Ureter (tissue), 1 donor: ENCODE measurements around the gene TAF1C. TPM values are rescaled to one million over a fixed set of nuclear protein-coding genes. Genes with fewer than 3 reads are reported as not detected.

Experiments
- DNase-seq: peaks from one replicate; pipeline ENCODE4 v3.0.0-alpha.2; 2020; ENCODE audit warnings: low spot score
- total RNA-seq: library from RNA; stranded (reverse); gene quantifications from one replicate; pipeline ENCODE4 v1.2.4, GENCODE V29; 2023
- donor health status: DM: yes; HTN: yes; CAD: no.

The TAF1C gene
- total RNA-seq, 1 donor from 2014 or later = 66.4 TPM

DNA sequence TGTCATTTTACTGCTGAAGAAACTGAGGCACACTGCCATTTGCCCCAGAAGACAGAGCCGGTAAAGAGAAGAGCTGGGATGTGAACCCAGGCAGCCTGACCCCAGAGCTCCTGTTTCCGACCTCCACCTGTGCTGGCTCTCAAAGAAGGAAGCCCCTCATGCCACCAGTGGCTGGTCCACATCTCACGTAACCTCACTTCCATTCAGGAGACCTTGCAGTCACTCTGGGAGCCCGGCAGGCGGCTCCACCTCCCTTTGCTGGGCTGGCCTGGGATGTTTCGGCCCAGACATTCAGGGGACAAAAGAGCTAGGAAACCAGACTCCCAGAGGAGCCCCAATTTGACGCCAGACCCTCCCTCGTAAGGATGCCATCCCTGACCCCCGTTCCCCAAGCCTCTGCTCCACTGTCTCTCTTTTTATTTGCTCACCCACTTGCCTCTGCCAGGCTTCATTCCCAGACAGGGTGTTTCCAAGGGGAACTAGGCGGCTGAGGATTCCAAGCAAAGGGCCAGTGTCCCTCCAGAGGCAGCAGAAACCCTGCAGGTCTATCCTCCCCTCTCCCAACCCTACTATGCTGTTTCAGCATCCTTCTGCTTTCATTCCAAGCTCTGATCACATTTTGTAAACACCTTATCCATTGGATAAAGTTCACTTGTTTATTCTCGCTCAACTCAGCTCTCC lies 2.8 kb downstream of the TAF1C start:
- DNase-seq = no peak

DNA sequence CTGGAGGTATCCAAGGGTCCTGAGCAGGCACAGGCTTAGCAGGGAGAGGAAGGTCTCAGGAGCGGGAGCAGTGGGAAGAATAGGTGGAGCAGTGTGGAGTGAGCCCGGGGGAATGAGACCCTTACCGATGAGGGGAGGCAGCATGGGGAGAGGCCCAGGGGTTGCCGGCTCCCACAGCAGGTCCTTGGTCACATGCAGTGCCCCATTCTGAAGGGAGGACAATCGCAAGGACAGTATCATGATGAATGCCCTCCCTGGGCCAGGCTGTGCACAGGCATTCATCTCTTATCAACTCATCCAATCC lies 3.3 kb downstream of the TAF1C start:
- DNase-seq = no peak

DNA sequence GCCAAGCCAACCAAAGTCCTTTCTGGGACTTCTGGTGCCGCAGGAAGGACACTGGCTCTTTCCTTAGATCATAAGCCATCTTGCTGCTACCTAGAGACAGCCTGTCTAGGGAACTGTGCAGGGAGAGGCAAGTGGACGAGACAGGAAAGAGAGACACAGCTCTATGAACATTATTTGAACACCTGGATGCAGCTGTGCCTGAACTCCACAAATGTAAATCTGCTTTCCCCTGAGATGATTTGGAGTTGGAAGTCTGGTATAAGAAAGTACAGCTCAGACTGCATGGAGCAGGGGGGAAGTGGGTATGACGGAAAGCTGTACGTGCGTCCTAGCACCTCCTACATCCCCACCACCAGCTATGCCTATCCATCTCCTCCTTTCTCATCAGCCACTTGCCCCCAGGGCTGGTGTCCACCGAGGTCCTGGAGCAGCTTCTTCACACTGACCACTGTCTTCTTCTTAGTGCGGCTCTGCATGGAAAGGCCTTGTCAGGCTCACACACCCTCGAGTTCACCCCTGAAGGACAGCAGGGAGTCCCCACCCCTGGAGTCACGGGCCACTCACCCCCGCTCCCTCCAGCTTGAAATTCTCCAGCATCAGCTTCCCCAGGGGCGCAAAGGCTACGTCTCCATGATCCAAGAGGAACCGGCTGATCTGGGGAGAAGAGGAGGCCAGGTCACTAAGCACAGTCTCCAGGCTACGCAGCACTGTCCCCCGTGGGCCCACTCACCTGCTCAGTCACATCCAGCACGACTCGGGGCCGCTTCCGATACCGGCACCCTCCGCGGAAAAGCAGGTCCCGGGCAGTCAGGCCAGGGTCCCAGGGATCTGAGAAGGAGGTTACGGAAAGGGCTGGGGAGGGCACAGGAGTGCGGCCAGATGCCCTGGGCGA lies 3.9 kb downstream of the TAF1C start:
- DNase-seq = no peak

DNA sequence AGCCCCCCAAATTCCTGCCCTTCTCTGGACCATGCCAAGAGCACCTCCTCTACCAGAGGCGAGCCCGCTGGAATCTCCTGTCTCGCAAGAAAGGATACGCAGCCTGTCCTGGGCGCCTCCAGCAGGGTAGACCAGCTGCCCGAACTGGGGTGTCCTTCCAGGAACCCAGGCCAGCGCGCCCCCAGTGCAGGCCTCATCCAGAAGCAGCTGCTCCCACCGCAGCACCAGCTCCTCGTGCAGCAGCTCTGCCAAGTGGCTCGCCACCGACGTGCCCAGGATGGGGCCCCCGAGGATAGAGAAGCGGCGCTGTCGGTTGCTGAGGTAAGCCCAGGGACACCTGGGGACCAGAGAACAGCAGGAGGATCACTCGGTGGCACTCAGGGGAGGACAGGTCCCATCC lies 4.8 kb downstream of the TAF1C start:
- DNase-seq = no peak

DNA sequence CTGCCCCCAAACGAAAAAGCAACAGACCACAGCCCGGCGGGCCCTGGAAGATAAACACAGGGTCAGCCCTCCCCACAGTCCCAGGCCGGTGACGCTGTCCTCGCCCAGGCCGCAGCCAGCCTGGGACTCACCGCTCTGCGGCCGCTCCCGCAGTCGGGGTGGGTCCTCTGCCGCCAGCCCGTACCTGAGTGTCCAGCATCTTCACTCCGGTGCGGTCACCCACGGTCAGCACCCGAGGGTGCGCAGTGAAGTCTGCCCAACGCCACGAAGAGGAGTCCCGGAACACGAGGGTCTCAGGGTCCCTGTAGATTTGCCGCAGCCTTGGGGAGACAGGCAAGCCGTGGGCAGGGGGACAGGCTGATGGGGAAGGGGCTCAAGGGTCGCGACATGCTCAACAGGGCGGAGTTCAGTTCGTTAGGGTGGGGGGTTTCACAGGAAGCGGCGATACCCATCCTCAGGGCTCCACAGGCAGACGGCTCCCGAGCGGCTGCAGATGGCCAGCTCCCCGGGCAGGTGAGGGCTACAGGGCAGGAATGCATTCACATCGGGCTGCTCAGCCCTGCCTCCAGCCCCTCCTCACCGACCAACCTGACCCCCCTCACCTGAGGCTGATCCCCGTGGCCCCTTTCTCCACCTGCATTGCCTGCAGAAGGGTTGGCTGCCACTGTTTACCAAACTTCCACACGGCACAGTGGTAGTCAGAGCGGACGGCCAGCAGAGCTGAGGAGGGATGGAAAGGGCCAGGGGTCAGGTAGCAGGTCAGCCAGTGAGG lies 5.5 kb downstream of the TAF1C start:
- no peak for DNase-seq

DNA sequence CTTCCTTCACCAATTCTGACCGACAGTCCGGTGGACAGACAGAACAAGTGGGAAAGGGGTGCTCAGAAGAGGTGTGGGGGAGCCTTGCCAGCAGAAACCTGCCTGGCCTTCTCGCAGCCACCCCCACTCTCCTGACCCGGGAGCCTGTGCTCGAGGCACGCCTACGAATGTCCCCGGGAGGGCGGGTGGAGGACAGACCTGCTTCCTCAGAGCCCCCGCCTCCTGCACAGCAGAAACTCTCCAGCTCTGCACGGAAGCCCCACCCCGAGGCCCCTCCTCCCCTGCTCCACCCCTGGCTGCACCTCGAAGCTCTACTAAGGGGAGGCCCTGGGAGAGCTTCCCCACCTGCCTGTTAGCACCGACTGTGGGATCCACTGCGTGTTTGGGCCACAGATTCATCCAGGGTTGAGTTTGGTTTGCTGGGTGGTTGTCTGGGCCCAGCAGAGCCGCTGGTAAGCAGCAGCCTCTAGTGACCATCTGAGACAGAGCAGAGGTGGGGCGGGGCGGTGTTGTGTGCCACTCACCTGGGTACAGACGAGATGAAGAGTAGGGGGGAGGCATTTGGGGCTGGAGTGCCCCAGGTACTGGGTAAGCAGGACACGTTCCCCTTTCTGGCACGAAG lies 6.2 kb downstream of the TAF1C start:
- DNase-seq = no peak

DNA sequence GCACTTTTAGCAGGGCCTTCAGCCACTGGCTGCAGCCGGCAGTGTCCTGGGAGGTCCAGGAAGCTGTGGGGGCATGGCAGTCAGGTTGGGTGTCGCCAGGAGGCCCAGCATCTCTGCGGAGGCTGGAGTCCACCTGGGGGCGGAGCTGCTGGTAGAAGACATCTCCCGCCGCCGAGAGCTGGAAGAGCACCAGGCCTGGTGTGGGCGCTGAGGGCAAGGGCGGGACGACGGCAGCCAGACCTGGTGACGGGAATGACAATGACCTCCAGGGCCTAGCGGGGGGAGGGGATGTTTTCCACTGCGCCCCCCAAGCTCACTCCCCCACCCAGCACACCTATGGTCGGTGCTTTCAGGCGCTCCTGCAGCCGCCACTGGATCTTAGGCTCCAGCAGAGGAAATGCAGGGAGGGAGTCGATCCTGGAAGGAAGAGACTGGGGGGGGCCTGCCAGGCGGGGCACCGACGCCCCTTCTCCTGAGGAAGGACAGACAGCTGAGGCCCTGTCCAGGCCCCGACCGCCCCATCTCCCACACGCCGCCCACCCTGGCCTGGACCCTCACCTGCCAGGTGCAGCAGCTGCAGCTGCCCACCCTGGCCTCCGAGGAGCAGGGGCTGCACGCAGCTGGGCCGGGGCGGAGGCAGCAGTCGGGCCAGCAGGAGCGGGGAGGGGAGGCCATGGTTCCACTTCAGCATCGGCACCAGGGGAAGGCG lies 7.1 kb downstream of the TAF1C start:
- DNase-seq = no peak

- DNase-seq = no peak
Measured at GRCh38 chr16:84178892-84179611, 7.8 kb downstream of the TAF1C start.

DNA sequence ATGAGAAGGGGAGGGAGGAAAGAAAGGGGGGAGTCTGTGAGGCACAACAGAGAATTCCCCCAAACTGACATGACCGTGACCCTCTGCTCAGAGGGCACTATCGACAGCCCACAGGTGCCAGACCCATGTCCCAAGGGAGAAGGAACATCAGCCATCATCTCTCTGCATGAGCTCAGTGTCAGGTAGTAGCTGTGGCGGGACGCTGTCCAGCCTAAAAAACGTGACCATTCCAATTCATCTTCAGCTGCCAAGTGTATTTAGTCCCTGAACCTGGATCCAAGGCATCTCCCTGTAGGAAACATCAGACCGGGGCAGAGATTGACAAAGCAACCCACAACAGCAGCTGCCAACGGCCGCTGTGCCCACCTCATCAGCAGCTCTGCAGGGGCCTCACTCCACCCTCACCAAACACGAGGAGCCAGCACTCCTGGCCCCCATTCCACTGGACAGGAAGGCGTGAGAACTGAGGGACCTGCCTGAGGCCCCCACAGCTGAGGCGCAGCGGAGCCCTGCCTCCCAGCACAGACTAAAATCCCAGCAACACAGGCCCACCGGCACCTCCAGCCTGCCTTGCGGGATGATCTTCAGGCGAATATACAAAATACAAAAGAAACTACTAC lies 8.6 kb downstream of the TAF1C start:
- no peak for DNase-seq

DNA sequence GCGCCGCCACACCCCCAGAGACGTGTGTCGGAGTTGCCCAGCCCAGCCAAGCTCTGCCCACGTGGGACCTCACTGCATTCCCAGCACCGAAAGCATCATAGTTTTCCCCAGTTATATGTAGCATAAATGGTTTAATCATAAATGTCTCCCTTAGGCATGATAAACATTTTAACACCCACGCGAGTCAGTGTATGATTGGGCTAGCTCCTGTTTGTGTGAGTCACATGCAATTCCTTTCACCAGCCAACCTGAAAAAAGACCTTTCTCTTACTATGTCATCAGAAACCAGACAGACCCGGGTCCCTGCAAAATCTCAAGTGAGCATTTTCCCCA lies 9.2 kb downstream of the TAF1C start:
- no peak for DNase-seq

DNA sequence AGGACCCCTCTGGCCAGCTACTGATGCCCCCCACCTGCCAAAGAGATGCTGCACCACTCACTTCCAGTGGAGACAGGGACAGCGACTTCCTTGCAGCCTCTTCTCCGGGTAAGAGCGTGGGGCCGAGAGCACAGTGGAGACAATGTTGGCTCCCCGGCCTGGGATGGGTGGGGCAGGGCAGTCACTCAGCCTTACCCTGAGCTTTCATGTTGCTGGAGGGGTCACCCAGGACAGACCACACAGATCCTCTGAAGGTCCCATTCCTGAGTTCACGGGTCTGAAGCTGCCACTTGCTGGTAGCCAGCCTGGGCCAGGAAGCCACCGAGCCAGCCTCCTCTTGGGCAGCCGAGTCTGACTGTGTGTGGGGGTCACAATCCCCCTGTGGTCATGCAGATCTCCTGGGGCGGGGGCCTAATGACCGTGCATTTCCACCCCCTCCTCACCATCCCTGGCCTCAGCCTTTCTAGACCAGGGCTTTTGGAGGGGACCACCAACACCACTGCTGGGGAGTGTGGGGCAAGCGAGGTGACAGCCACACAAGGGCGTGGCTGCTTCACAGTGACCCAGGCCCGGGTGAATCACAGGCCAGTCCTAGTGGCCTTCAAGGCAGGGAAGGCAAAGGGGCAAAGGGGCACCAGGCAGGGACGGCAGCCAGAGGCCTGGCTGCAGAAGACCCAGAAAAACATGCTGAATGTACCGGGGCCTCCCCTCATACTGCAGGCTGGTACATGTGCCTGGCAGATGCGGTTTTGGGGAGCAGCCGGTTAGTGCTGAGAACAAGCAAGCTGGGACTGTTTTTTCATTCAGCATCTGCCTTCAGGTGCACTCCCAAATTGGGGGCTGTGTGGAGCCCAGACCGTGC lies 10.4 kb downstream of the TAF1C start:
- no peak for DNase-seq

DNA sequence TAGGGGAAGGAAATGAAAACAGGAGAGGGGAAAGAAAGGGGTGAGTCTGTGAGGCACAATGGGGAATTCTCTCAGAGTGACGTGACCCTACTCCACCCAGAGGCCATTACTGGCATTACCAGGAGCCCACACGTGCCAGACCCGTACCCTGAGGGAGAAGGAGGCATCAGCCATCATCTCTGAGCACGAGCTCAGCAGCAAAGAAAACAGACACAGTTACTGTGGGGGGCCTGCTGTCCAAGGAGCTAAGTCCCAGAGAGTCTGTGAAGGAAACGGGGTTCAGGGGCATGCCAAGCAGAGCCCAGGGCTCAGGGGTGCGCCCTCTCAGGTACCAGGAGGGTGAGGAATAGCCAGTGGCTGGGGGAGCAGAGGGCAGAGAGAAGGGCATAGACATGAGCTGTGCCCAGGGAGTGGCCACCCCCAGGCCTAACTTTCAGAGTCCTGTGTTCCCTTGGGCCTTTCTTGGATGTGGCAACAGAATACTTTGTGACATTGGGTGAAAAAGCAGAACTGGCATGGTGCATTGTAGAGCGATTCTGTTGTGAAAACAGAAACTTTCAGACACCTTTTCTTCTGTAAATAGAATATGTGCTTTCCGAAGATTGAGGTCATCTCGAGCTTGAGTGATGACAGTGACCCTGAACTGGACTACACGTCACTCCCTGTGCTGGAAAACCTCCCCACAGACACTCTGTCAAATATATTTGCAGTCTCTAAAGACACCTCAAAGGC lies 11.3 kb downstream of the TAF1C start:
- no peak for DNase-seq

GRCh38 chr16:84174396-84174795 lies 12.5 kb downstream of the TAF1C start:
- DNase-seq = no peak

DNA sequence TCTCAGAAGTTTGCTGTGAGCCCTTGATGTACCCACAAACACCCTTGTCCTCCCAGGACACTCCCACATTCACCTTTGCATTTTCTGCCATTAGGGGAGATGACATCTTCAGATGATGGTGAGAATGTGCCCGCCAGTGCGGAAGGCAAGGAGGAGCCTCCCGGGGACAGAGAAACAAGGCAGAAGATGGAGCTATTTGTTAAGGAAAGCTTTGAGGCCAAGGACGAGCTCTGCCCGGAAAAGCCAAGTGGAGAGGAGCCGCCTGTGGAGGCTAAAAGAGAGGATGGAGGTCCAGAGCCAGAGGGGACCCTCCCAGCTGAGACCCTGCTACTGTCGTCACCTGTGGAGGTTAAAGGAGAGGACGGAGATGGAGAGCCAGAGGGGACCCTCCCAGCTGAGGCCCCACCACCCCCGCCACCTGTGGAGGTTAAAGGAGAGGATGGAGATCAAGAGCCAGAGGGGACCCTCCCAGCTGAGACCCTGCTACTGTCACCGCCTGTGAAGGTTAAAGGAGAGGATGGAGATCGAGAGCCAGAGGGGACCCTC lies 17.0 kb downstream of the TAF1C start:
- no peak for DNase-seq

DNA sequence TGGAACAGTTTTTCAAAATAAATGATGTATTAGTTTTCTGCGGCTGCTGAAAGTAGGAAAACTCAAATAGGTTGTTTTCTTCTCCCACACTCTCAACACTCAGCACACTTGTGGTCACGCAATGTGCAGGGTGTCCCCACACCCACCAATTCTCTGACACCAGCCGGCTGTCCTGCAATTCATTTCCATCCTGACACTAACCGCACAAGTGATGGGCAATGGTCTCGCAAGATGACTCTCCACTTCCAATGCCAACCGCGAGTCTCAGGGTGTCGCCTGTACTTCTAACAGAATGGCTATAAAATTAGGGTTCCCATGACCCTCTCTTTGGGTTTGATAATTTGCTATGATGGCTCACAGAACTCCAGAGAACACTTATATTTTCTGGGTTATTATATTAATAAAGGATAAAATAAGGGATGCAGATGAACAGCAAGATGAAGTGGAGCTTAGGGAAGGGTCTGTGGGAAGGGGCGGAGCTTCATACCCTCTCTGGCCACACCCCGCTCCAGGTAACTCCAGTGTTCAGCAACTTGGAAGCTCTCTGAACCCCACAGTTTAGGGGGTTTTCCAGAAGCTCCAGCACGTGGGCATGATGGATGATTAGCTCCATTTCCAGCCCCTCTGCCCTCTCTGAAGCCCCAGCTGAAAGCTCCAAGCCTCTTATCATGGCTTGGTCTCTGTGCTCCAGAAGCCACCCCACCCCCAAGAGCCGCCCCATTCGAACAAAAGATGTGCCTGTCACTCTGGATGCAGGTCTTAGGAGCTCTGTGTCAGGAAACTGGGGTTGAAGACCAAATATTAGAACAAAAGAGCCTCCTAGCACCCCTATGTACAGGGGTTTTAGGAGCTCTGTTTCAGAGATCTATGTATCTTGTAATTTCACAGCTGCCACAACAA lies 19.8 kb downstream of the TAF1C start:
- no peak for DNase-seq

DNA sequence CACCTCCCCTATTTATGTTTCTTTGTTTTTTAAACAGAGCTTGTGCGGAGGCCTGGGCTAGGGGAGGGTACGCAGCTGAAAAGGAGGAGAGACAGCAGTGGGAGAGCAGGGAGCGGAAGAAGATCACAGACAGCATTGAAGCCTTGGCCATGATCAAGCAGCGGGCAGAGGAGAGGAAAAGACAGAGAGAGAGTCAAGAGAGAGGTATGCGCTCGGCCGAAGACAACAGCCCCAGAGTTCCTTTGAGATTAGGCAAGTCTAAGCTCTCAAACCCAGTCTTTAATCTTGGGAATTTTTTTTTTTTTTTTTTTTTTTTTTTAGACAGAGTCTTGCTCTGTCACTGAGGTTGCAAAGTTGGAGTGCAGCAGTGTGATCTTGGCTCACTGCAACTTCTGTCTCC lies 21.1 kb downstream of the TAF1C start:
- no peak for DNase-seq

- DNase-seq = no peak
Measured at GRCh38 chr16:84161801-84162200, 25.1 kb downstream of the TAF1C start.

GRCh38 chr16:84161037-84161436 lies 25.8 kb downstream of the TAF1C start:
- no peak for DNase-seq
